IPS DF 6.9 (cell line): Measurements from ENCODE around the gene UGP2.

Source experiments
- DNase-seq: peaks from one replicate; pipeline ENCODE4 v3.0.0-alpha.2; 2013; ENCODE audit warnings: low read depth, low spot score
- H3K27ac ChIP-seq: one replicate; pipeline ENCODE4 v1.5.1; 2013; ENCODE audit warnings: low read length, control low read depth
- H3K27me3 ChIP-seq: 2 replicates; pipeline ENCODE4 v1.6.1; 2013; ENCODE audit warnings: mild to moderate bottlenecking, low read length; ENCODE audit not compliant: control insufficient read depth, insufficient read depth
- H3K36me3 ChIP-seq: 2 replicates; pipeline ENCODE4 v1.6.1; 2013; ENCODE audit warnings: low read length; ENCODE audit not compliant: control insufficient read depth, insufficient read depth
- H3K4me1 ChIP-seq: 2 replicates; pipeline ENCODE4 v1.6.1; 2013; ENCODE audit warnings: low read length; ENCODE audit not compliant: control insufficient read depth, insufficient read depth
- H3K4me3 ChIP-seq: 2 replicates; pipeline ENCODE4 v1.5.1; 2013; ENCODE audit warnings: mild to moderate bottlenecking, low read length
- H3K9me3 ChIP-seq: 2 replicates; pipeline ENCODE4 v1.6.1; 2013; ENCODE audit warnings: low read length, inconsistent platforms; ENCODE audit not compliant: control insufficient read depth, insufficient read depth
- WGBS: extraction: QIAGEN DNeasy Blood & Tissue Kit; methylation state at CpG from one replicate; pipeline ENCODE4 v1.1.7; 2013; ENCODE audit warnings: mixed read lengths, missing lambda C conversion rate; ENCODE audit not compliant: insufficient read length, insufficient coverage; 5-methylcytosine and 5-hydroxymethylcytosine counted together

The UGP2 gene

DNA sequence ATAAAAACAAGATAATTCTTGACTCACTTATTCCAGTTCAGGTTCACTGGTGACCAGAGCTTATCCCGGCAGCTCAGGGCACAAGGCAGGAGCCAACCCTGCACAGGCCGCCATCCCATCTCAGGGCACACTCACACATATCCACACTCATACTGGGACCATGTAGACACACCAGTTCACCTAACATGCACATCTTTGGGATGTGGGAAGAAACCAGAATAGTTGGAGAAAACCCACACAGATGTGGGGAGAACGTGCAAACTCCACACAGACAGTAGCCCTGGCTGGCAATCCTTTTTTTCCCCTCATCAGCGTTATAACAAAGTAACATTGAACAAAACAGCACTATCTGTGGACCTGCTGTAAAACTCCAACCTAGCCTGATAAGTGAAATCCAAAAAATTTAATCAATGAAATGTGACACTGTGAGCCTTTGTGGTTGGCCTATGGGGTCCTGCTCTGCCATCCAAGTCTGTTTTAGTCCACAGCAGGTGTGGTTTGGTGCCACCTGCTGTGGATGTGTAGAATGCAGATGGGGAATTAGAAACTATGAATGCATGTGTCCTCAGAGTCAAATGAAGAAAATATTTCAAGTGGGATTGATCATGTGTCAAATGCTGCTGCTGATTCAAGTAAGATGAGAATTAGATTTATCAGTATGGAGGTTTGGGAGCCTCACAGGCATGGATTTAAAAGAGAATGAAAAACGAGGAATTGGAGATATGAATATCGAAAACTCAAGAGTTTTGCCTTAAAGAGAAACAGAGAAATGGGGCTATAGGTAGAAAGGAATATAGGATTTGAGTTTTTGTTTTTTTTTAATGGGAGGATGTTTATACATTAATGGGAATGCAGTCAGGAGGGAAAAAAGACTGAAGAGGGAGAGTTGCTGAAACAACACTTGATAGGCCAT, 47.0 kb downstream of the UGP2 start:
- Histone ChIP-seq H3K4me1 (0 out of 2 replicates have a peak, but pooled peaks cover 2% of the 10 kb centered on the region), H3K27me3 (no peaks in the 10 kb centered on the region), H3K36me3 (peaks cover 28% of the 10 kb centered on the region), H3K9me3 (no peaks in the 10 kb centered on the region), H3K27ac (no peak overlapping the region), H3K4me3 (no peak overlapping the region)
- WGBS = 100% methylated on average over 2 of the region's 6 CpGs
- DNase-seq = no peak

DNA sequence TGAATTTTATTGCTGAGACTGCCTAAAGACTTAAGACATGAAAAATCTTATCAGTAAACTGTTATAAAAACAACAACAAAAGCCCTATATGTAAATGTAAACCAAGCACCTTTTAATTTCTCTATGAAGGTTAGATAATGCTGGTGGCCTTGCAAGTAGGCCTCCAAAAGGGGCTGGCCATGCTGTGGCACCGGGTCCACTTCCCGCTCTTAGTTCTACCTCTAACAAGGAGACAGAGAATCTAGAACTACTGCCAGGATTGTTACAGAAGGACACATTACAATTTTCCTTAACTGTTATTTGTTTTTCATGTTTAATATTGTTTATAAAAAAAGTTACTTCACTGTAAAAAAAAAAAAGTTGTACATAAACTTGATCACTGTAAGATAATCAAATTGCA, 49.0 kb downstream of the UGP2 start:
- DNase-seq = no peak
- no peaks in the 10 kb centered on the region for H3K9me3 ChIP-seq
- H3K4me1 ChIP-seq = 0 out of 2 replicates have a peak, but pooled peaks cover 2% of the 10 kb centered on the region
- WGBS = no CpG with 5 or more reads among the region's 2 CpGs
- H3K4me3 ChIP-seq = no peak overlapping the region
- peaks cover 26% of the 10 kb centered on the region for H3K36me3 ChIP-seq
- no peak overlapping the region for H3K27ac ChIP-seq
- no peaks in the 10 kb centered on the region for H3K27me3 ChIP-seq

DNA sequence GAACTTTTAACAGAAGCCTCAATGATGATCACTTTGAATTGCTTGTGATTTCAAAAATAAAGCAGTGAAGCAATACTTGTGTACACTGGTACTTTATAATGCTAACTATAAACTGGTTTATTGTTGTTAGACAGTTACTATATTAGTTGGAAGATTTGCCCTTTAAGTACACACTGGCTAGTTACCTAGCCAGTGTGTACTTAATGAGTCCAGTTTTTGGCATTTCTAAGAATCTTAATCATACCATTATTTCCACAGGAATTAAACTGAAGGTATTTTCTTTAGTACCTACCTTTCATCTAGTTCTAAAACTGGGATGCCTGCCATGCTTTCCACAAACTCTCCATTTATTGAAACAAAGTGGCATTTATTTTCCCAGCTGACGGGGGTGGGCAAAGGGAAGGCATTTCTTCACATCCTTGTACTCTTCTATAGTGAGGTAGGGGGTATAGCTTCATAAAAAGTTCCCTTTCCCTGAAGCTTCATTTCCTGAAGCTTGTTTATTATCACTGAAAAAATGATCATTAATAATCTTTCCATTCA, 49.9 kb downstream of the UGP2 start:
- DNase-seq = no peak
- no peaks in the 10 kb centered on the region for H3K9me3 ChIP-seq
- no peak overlapping the region for H3K4me3 ChIP-seq
- H3K4me1 ChIP-seq = 0 out of 2 replicates have a peak, but pooled peaks cover 2% of the 10 kb centered on the region
- H3K36me3 ChIP-seq = peaks cover 20% of the 10 kb centered on the region
- no CpG with 5 or more reads among the region's 1 CpG for WGBS
- H3K27ac ChIP-seq = no peak overlapping the region
- H3K27me3 ChIP-seq = no peaks in the 10 kb centered on the region

DNA sequence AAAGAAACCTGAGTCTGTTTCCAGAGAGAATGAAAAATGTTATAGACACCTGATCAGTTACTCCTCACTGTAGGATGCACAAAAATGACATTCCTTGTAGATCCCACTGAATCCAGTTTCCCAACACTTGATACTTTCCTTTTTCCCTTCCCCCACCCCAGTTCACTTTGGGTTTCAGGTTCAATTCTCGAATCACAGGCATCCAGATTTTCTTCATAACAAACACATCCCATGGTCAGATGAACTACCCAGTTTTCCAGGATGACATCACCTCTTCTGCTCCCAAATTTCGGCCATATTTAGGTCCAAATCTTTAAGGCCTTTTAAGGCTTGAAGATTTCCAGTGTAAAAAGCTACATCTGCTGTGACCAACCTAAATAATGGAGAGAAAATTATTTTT, 51.5 kb downstream of the UGP2 start:
- H3K9me3 ChIP-seq = no peaks in the 10 kb centered on the region
- H3K27me3 ChIP-seq = no peaks in the 10 kb centered on the region
- no CpG with 5 or more reads among the region's 2 CpGs for WGBS
- H3K36me3 ChIP-seq = peaks cover 10% of the 10 kb centered on the region; the same call in 1 of the 2 replicates
- H3K4me1 ChIP-seq = 0 out of 2 replicates have a peak, but pooled peaks cover 2% of the 10 kb centered on the region
- no peak overlapping the region for H3K27ac ChIP-seq
- no peak overlapping the region for H3K4me3 ChIP-seq
- no peak for DNase-seq

DNA sequence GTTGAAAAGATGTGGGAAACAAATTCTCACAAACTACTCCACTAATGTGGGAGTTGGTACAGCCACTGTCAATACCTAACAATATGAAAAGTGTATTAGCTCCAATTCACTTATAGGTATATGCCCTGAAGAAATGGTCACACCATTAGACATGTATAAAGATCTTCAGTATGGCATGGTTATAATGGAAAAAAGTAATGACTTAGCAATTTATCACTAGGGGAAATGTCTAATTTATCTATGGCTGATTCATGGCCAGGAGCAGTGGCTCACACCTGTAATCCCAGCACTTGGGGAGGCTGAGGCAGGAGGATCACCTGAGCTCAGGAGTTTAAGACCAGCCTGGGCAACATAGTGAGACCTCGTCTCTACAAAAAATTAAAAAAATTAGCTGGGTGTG, 52.5 kb downstream of the UGP2 start:
- no peak overlapping the region for H3K4me3 ChIP-seq
- H3K27me3 ChIP-seq = no peaks in the 10 kb centered on the region
- peaks cover 6% of the 10 kb centered on the region; the same call in 1 of the 2 replicates for H3K36me3 ChIP-seq
- no peaks in the 10 kb centered on the region for H3K4me1 ChIP-seq
- no peaks in the 10 kb centered on the region for H3K9me3 ChIP-seq
- no CpG with 5 or more reads among the region's 1 CpG for WGBS
- no peak for DNase-seq
- no peak overlapping the region for H3K27ac ChIP-seq

DNA sequence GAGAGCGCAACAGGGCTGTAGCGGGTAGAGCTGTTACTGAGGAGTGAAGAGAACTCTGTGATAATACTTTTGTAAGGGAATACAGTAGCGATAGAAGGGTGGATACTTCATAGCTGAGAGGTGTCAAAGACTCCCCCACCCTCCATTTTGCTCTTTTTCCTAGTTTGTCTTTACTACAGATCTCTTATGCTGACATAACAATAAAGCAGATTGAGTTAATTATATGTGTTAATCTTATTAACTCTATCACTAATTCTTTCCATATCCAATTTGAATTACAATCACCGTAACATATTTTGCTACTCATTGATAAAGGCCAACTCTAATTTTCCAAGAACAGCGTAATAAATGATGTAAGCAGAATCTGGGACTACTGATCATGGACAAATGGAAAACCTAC, 57.1 kb downstream of the UGP2 start:
- no peak for DNase-seq
- Histone ChIP-seq H3K27ac (no peak overlapping the region), H3K4me1 (no peaks in the 10 kb centered on the region), H3K9me3 (no peaks in the 10 kb centered on the region), H3K36me3 (no peaks in the 10 kb centered on the region), H3K4me3 (no peak overlapping the region), H3K27me3 (no peaks in the 10 kb centered on the region)
- WGBS = 100% methylated on average over 1 of the region's 5 CpGs

DNA sequence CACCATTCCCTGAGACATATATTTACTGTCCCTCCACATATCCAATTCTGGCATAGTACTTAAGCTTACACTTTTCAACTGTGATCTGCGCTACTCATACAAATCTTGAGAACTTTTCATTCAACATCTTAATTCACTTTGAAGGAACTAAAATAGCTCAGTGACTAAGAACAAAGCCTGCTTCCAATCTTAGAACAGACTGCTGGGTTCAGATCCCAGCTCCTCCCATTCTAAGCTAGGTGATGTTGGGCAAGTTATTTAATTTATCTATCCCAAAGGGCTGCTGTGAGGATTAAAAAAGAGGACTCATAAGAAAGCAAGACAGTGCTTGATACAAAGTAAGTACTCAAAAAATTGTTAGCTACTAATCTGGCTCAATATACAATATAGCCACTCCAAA, 57.9 kb downstream of the UGP2 start:
- Histone ChIP-seq H3K9me3 (no peaks in the 10 kb centered on the region), H3K36me3 (no peaks in the 10 kb centered on the region), H3K4me1 (no peaks in the 10 kb centered on the region), H3K27ac (no peak overlapping the region), H3K4me3 (no peak overlapping the region), H3K27me3 (no peaks in the 10 kb centered on the region)
- no CpG with 5 or more reads among the region's 1 CpG for WGBS
- no peak for DNase-seq

DNA sequence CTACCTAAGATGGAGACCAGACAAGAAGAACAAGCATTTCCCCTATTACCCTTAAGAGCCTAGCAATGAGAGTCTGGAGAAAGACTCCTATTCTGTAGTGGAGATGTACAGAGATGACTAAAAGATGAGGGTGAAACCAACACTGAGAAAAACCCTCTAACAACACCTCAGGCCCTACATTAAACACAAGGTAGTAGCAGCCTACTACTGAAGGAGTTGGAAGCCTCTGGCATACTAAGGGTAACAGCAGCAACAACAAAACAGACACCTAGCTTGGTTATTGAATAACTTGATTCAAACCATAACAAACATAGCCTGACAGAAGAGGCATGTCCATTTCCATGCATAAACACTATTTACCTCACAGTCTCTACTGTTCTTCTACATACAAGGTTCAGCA, 60.5 kb downstream of the UGP2 start:
- Histone ChIP-seq H3K36me3 (no peaks in the 10 kb centered on the region), H3K9me3 (no peaks in the 10 kb centered on the region), H3K27me3 (no peaks in the 10 kb centered on the region), H3K27ac (no peak overlapping the region), H3K4me3 (no peak overlapping the region), H3K4me1 (no peaks in the 10 kb centered on the region)
- no peak for DNase-seq

DNA sequence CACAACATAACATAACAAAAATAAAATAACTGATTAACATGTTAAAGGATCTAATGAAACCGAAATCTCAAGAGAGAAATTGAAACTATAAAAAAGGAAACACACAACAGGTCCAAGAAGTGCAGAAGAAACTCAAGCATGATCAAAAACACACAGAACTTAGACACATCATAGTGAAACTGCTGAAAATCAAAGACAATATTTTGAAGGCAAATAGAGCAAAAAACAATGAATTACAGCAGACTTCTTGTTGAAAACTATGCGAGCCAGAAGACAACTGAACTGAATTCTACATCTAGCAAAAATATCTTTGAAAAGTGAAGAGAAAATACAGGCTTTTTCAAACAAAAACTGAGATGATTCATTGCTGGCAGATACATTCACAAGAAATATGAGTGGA, 61.3 kb downstream of the UGP2 start:
- H3K4me3 ChIP-seq = no peak overlapping the region
- no CpG with 5 or more reads among the region's 2 CpGs for WGBS
- H3K4me1 ChIP-seq = no peaks in the 10 kb centered on the region
- H3K9me3 ChIP-seq = no peaks in the 10 kb centered on the region
- DNase-seq = no peak
- H3K27ac ChIP-seq = no peak overlapping the region
- H3K36me3 ChIP-seq = no peaks in the 10 kb centered on the region
- no peaks in the 10 kb centered on the region for H3K27me3 ChIP-seq

DNA sequence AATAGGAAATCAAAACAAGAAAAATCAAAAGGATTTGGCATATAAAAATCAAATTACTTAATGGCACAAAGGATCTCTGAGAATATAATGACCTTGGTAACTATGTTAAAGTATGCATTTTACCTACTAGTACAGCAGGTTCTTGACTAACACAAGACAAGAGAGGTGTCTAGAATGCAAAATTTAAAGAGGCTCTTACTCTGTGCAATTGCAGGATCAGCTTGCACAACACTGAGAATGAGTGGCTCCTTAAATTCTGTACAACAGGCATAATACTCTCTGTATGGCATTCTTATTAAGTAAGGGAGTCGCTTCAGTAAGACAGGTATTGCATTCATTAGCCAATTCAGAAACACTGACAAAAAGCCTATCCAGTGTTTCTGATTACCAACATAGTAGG, 72.6 kb downstream of the UGP2 start:
- H3K36me3 ChIP-seq = no peaks in the 10 kb centered on the region
- no peaks in the 10 kb centered on the region for H3K9me3 ChIP-seq
- no peak for DNase-seq
- no peaks in the 10 kb centered on the region for H3K27me3 ChIP-seq
- no peak overlapping the region for H3K4me3 ChIP-seq
- H3K4me1 ChIP-seq = no peaks in the 10 kb centered on the region
- no peak overlapping the region for H3K27ac ChIP-seq
- no CpG with 5 or more reads among the region's 1 CpG for WGBS

DNA sequence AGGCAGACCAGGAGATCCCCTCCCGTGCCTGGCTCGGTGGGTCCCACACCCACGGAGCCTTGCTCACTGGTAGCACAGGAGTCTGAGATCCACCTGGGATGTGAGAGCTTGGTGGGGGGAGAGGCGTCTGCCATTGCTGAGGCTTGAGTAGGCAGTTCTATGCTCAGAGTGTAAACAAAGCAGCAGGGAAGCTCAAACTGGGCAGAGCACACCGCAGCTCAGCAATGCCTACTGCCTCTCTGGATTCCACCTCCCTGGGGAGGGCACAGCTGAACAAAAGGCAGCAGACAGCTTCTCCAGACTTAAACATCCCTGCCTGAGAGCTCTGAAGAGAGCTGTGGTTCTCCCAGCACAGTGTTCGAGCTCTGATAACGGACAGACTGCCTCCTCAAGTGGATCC, 85.1 kb downstream of the UGP2 start:
- no peak for DNase-seq
- H3K9me3 ChIP-seq = no peaks in the 10 kb centered on the region
- H3K36me3 ChIP-seq = no peaks in the 10 kb centered on the region
- WGBS = no CpG with 5 or more reads among the region's 7 CpGs
- H3K27ac ChIP-seq = no peak overlapping the region
- H3K4me3 ChIP-seq = no peak overlapping the region
- H3K4me1 ChIP-seq = no peaks in the 10 kb centered on the region
- no peaks in the 10 kb centered on the region for H3K27me3 ChIP-seq
